ENCODE data around the gene PKNOX2.
A peak's percentile ranks its signal among the peaks of the same experiment; 100 is the strongest.

PKNOX2 gene

DNA sequence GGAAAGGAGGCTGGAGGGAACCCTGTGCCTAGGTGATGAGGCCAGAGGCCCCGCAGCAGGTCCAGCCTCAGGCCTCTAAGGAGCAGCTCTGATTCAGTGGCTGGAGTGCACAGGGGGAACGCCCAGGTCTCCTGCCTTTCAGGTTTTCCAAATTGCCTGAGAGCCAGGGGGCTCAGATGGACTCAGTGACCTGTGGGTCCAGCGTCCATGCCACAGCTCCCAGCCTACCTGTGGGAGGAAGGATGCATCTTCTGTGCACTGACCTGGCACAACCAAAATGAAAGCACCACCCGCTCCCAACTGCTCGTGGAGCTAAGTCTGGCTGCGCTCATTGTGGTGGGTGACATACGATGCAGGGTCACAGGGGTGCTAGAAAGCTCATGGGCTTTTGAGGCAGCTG, 248.7 kb downstream of the PKNOX2 start:
- DNase-seq (ENCODE audit: extremely low read depth, low read depth), result no peak
- TF ChIP-seq, protein P1, sequence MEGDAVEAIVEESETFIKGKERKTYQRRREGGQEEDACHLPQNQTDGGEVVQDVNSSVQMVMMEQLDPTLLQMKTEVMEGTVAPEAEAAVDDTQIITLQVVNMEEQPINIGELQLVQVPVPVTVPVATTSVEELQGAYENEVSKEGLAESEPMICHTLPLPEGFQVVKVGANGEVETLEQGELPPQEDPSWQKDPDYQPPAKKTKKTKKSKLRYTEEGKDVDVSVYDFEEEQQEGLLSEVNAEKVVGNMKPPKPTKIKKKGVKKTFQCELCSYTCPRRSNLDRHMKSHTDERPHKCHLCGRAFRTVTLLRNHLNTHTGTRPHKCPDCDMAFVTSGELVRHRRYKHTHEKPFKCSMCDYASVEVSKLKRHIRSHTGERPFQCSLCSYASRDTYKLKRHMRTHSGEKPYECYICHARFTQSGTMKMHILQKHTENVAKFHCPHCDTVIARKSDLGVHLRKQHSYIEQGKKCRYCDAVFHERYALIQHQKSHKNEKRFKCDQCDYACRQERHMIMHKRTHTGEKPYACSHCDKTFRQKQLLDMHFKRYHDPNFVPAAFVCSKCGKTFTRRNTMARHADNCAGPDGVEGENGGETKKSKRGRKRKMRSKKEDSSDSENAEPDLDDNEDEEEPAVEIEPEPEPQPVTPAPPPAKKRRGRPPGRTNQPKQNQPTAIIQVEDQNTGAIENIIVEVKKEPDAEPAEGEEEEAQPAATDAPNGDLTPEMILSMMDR (IDR thresholded peaks at IDR 0.05; ENCODE audit: low read depth, low read length, missing control alignments), result no peak
- H3K4me3 ChIP-seq (replicated peaks; ENCODE audit: low read depth, low read length), result no peak overlapping the region

DNA sequence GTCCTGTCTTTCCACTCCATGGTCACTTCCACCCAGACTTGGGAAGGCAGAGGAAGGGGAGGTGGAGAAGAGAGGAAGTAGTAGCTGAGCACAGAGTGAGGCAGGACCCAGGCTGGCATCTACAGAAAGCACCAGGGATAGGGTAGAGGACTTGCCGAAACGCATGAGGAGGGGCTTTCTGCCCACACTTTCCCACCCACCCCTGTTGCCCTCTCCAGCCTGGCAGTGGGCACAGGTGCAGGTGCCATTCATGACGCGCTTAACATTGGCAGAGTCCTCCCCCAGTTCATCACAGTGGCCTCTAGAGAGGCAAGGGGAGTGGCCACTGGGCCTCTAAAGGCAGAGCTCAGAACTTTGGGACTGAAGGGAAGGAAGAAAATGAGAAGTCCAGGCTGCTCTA, 249.6 kb downstream of the PKNOX2 start:
- no peak overlapping the region for H3K4me3 ChIP-seq (replicated peaks; ENCODE audit: low read depth, low read length)
- DNase-seq (ENCODE audit: extremely low read depth, low read depth), result no peak
- TF ChIP-seq, protein P1 (IDR thresholded peaks at IDR 0.05; ENCODE audit: low read depth, low read length, missing control alignments), result no peak

DNA sequence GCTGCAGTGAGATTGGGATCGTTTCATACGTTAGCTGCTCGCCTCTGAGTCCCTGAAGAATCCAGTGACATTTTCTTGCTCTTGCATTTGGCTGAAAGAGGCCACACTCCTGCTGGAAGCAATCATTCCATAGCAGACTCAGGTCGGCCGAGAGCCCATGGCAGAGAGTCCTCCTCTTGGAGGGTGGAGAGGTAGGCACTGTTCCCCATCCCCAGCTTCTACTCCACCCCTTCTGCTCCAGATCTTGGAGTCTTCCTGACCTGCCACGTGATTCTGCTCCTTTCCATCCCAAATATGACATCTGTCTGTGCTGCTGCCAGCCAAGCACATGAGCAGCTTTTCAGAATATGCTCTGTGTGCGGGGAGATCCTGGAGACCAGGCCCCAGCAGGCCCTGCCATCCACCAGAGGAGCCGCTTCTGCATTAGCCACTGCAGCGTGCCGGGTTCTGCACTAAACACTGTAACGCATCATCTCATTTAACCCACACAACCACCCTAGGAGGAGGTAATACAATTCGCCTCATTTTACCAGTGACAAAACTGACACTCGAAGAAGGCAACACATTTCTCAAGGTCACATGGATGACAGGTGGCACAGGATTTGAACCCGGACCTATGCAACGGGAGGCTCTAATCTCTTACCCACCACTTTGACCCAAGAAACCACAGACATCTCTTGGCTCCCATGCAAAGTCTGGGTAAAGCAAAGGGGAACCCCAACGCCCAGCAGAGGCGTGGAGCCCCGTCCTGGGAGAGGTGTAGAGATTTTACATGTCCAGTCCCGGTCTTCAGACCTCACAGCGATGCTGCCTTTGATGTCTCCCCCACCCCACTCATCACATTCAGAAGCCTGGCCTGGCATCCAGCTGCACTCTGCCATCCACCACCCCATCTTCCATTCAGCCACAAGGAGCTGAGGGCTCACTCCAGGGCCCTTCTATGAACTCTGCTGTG, 252.7 kb downstream of the PKNOX2 start:
- no peak for DNase-seq (ENCODE audit: extremely low read depth, low read depth)
- TF ChIP-seq, protein P1 (IDR thresholded peaks at IDR 0.05; ENCODE audit: low read depth, low read length, missing control alignments), result no peak

DNA sequence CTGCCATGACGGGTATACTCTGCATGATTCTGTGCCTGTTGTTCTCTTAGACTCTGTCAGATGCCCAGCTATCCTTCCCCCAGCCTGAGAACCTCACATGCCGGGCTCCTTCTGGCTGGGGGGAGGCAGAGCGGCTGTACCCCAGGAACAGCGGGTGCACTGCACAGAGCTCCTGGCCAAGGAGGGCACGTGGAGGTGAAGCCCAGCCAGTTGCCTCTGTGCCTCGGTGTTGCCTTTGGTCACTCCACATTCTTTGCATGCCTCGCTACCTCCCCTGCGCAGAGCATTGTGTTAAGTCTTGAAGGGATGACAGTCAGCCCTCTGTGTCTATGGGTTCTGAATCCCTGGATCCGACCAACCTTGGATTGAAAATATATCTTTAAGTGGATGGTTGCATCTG, 253.8 kb downstream of the PKNOX2 start:
- TF ChIP-seq, protein P1 (IDR thresholded peaks at IDR 0.05; ENCODE audit: low read depth, low read length, missing control alignments), result no peak
- DNase-seq (ENCODE audit: extremely low read depth, low read depth), result no peak
- no peak overlapping the region for H3K4me3 ChIP-seq (replicated peaks; ENCODE audit: low read depth, low read length)

More for the DNA sequence above, 252.7 kb downstream of the PKNOX2 start:
- H3K4me3 ChIP-seq (replicated peaks; ENCODE audit: low read depth, low read length), result no peak overlapping the region

DNA sequence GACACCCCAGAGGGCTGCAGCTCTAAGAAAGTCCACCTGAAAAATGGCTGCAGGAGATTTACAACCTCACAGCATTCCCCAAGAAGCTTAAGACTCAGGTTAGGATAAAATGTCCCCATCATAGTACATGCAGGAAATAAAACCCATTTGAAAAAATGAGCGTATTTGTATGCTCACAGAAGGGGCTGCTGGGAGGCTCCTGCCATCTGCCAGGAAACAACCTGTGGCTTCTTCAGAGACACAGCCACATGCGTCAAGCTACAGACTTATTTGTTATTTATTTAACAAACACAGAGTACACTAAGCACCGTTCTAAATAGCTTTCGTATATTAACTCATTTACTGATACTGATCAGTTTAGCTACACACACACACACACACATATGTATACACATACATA, 258.1 kb downstream of the PKNOX2 start:
- TF ChIP-seq, protein P1 (IDR thresholded peaks at IDR 0.05; ENCODE audit: low read depth, low read length, missing control alignments), result no peak
- no peak for DNase-seq (ENCODE audit: extremely low read depth, low read depth)
- H3K4me3 ChIP-seq (replicated peaks; ENCODE audit: low read depth, low read length), result no peak overlapping the region

DNA sequence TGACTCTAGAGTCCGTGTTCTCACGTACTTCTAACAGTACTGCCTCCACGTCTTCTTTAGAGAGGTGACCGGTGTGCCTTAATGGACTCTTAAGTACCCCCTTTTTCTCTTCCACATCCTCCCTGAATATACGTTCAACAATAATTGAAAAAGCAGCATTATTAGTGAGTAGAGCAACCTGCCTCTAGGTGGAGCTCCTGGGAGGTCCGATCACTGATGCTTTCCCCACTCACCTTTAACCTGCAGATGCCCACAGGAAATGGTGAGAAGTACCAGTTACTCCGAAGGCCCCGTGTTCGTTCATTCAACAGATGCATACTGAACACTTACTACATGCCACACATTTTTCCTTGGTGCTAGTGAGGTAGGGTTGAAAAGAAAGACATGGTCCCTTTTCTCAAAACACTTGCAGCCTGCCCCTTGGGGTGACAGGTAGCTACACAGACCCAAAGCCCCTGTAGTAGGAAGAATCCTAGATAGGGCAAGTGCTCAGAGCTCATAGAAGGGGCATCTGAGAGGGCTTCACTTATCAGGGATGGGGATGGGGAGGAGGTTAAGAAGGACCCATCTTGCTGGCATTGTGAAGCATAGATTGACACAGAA, 258.8 kb downstream of the PKNOX2 start:
- H3K4me3 ChIP-seq (replicated peaks; ENCODE audit: low read depth, low read length), result no peak overlapping the region
- TF ChIP-seq, protein P1 (IDR thresholded peaks at IDR 0.05; ENCODE audit: low read depth, low read length, missing control alignments), result peak; percentile 34
- DNase-seq (ENCODE audit: extremely low read depth, low read depth), result no peak

Data from HFF-Myc (cell line).